CMK (cell line): ENCODE results near the gene HPN.

Source experiments
- DNase-seq: peaks from one replicate; pipeline ENCODE4 v3.0.0-alpha.2; 2010; ENCODE audit warnings: low read depth

Gene HPN

GRCh38 chr19:35062942-35063341 is 21.4 kb downstream of the HPN start:
- DNase-seq: no peak

- DNase-seq: no peak
Observed at GRCh38 chr19:35063940-35064818, 22.7 kb downstream of the HPN start.

GRCh38 chr19:35065574-35065973 is 24.1 kb downstream of the HPN start:
- DNase-seq: no peak

- DNase-seq: no peak
Observed at GRCh38 chr19:35066121-35066520, 24.6 kb downstream of the HPN start.

GRCh38 chr19:35066691-35067563 is 25.4 kb downstream of the HPN start:
- peak; percentile 81 for DNase-seq

GRCh38 chr19:35068941-35069634 is 27.6 kb downstream of the HPN start:
- DNase-seq: no peak

GRCh38 chr19:35069696-35070095 is 28.2 kb downstream of the HPN start:
- no peak for DNase-seq

- DNase-seq: no peak
Observed at GRCh38 chr19:35070471-35070870, 28.9 kb downstream of the HPN start.

GRCh38 chr19:35073516-35073915 is 32.0 kb downstream of the HPN start:
- no peak for DNase-seq

- no peak for DNase-seq
Observed at GRCh38 chr19:35073941-35074340, 32.4 kb downstream of the HPN start.

GRCh38 chr19:35074426-35075201 is 33.1 kb downstream of the HPN start:
- DNase-seq: no peak

- DNase-seq: no peak
Observed at GRCh38 chr19:35075202-35076025, 33.9 kb downstream of the HPN start.

- DNase-seq: no peak
Observed at GRCh38 chr19:35076026-35076370, 34.5 kb downstream of the HPN start.

GRCh38 chr19:35076657-35077056 is 35.1 kb downstream of the HPN start:
- no peak for DNase-seq

GRCh38 chr19:35077411-35078223 is 36.1 kb downstream of the HPN start:
- no peak for DNase-seq

GRCh38 chr19:35079826-35080225 is 38.3 kb downstream of the HPN start:
- no peak for DNase-seq

GRCh38 chr19:35080613-35081170 is 39.2 kb downstream of the HPN start:
- DNase-seq: no peak

GRCh38 chr19:35081201-35081600 is 39.7 kb downstream of the HPN start:
- no peak for DNase-seq

- no peak for DNase-seq
Observed at GRCh38 chr19:35083691-35084508, 42.4 kb downstream of the HPN start.
